Naive thymus-derived CD4-positive, alpha-beta T cell (primary cell): ENCODE measurements around the gene KCNIP3. TPM values are rescaled to one million over a fixed set of nuclear protein-coding genes. Genes with fewer than 3 reads are reported as not detected.

ENCODE experiments used
- ATAC-seq: fragments of 150-1000 bp; cut with Tn5 transposase; 2 replicates; pipeline ENCODE4 v1.10.0; 2021; ENCODE audit warnings: mild to moderate bottlenecking, moderate library complexity
- CTCF ChIA-PET: fragments of 350-600 bp; sonication (Branson Sonifier 250); formaldehyde crosslinking; loops from one replicate; lab custom pipeline; 2021; ENCODE audit warnings: antibody characterized with exemption; lab: Charles Lee
- POLR2A ChIA-PET: fragments of 350-600 bp; sonication (Branson Sonifier 250); formaldehyde crosslinking; loops from one replicate; lab custom pipeline; 2021; ENCODE audit warnings: antibody characterized with exemption, inconsistent platforms; lab: Charles Lee
- DNase-seq, 9 donors: peaks; one replicate each; pipeline versions ENCODE4 v3.0.0 to v3.0.0-alpha.2; 2020 to 2022; ENCODE audit warnings: mixed read lengths in 1 of 9
- H3K27ac ChIP-seq: one replicate; pipeline ENCODE4 v1.7.0; 2013; ENCODE audit warnings: mild to moderate bottlenecking, low read depth, low read length, moderate library complexity
- H3K27me3 ChIP-seq, 2 donors: one replicate each; pipeline ENCODE4 v1.7.0; 2013; ENCODE audit warnings: low read length in 2 of 2, mild to moderate bottlenecking in 2 of 2, moderate library complexity in 2 of 2; ENCODE audit not compliant: control insufficient read depth in 2 of 2, insufficient read depth in 2 of 2
- H3K36me3 ChIP-seq, 3 experiments: 1 replicate in 2 of 3; 2 replicates in 1 of 3; pipeline ENCODE4 v1.7.0; 2013; ENCODE audit warnings: low read length in 3 of 3, mild to moderate bottlenecking in 3 of 3, moderate library complexity in 1 of 3; ENCODE audit not compliant: insufficient read depth in 3 of 3, control insufficient read depth in 2 of 3
- H3K4me1 ChIP-seq, 2 donors: one replicate each; pipeline ENCODE4 v1.7.0; 2013; ENCODE audit warnings: low read length in 2 of 2, mild to moderate bottlenecking in 2 of 2, moderate library complexity in 1 of 2; ENCODE audit not compliant: control insufficient read depth in 2 of 2, insufficient read depth in 2 of 2
- H3K4me3 ChIP-seq: 2 replicates; pipeline ENCODE4 v1.7.0; 2013; ENCODE audit warnings: mild to moderate bottlenecking, low read length
- H3K9me3 ChIP-seq, 3 experiments: 1 replicate in 2 of 3; 2 replicates in 1 of 3; pipeline ENCODE4 v1.7.0; 2013; ENCODE audit warnings: low read length in 3 of 3; ENCODE audit not compliant: control insufficient read depth in 2 of 3
- H3K27ac Mint-ChIP-seq, 9 donors: one replicate each; pipeline ENCODE4 v1.8.0; 2020 to 2022; ENCODE audit warnings: mixed read lengths in 9 of 9, mild to moderate bottlenecking in 8 of 9, moderate library complexity in 5 of 9, inconsistent platforms in 2 of 9
- H3K27me3 Mint-ChIP-seq, 5 donors: one replicate each; pipeline ENCODE4 v1.8.0; 2021 to 2022; ENCODE audit warnings: mixed read lengths in 5 of 5, mild to moderate bottlenecking in 1 of 5
- H3K36me3 Mint-ChIP-seq, 5 donors: one replicate each; pipeline ENCODE4 v1.8.0; 2020 to 2022; ENCODE audit warnings: mixed read lengths in 5 of 5, mild to moderate bottlenecking in 3 of 5, inconsistent platforms in 1 of 5
- H3K4me1 Mint-ChIP-seq, 7 donors: one replicate each; pipeline ENCODE4 v1.8.0; 2020 to 2022; ENCODE audit warnings: mixed read lengths in 7 of 7, mild to moderate bottlenecking in 3 of 7, inconsistent platforms in 1 of 7
- H3K4me3 Mint-ChIP-seq, 10 donors: one replicate each; pipeline ENCODE4 v1.8.0; 2020 to 2022; ENCODE audit warnings: mild to moderate bottlenecking in 10 of 10, mixed read lengths in 10 of 10, moderate library complexity in 6 of 10, inconsistent platforms in 2 of 10
- H3K9me3 Mint-ChIP-seq, 11 donors: one replicate each; pipeline ENCODE4 v1.8.0; 2020 to 2022; ENCODE audit warnings: mixed read lengths in 11 of 11, mild to moderate bottlenecking in 4 of 11, inconsistent platforms in 1 of 11, moderate library complexity in 1 of 11
- intact Hi-C, 2 donors: fragments of 100-400 bp; cut with micrococcal nuclease; formaldehyde crosslinking; loops; one replicate each; pipeline ENCODE4 v1.15.1; 2023
- polyA plus RNA-seq, 2 donors: library from polyadenylated mRNA; unstranded; fragments of 300-500 nt; fragmentation: Illumina TruSeq; gene quantifications; one replicate each; pipeline ENCODE4 v1.2.3, GENCODE V29; 2021
- total RNA-seq, 6 experiments: library from RNA in 5 of 6; stranded (reverse) in 5 of 6; gene quantifications; 1 replicate in 5 of 6; 2 replicates in 1 of 6; pipeline ENCODE4 v1.2.3 and lab custom pipeline; 2021 to 2026

KCNIP3 gene
- total and polyA plus RNA-seq, 7 experiments from 2014 or later, result 1.0 TPM; not detected in 6

DNA sequence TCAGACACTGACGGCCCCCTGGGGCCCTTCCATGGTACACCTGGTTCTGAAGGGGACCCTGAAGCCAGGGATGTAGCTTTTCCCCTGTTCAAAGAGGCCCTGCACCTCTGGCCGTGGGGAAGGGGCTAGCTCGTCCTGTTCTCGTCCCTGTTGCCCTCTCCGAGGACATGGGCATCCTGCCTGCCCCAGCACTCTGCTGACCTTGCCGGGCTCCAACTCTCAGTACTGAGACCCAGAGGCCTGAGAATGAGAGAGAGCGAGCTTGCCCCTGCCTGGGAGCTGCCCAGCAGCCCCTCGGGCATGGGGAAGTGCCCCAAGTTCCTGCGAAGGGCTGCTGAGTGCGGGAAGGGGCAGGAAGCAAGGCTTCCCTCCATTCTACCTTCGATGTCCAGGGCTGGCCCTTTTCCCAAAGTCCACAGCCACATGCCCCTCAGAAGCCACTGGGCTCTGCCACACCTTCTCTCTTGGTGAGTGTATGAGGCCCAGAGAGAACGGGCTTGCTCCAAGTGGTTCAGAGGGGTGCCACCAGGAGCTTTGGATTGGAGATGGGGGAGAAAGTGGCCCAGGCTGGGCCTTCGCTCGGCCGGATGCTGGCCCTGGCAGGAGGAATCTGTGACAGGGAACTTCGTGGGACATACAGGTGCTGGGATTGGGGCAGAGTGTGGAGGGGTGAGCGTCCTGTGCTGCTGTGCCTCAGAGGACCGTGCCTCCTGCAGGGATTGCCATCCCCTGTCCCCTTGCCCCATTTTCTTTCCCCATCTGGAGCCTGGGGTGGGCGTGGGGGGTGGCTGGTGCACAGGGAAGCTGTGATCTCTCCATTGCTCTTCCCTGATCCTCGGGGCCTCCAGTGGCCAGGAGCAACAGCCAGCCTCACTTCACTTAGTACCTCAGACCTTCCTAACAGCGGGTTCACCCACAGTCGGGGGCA, 50.8 kb downstream of the KCNIP3 start:
- intact Hi-C loops, result loop anchor here in 1 of 2 donors (10.0 kb wide), 1 partner anchor 273 kb away; no protein-coding TSS in a partner anchor
- no peak overlapping the region for H3K4me3 ChIP-seq
- H3K36me3 ChIP-seq, result no peaks in the 10 kb centered on the region
- ATAC-seq, result no peak
- peaks cover 0 to 3% (median 0%) of the 10 kb centered on the region in 7 donors for H3K4me1 Mint-ChIP-seq
- H3K9me3 ChIP-seq, result no peaks in the 10 kb centered on the region
- ChIA-PET POLR2A (no interaction called here), CTCF (no interaction called here)
- H3K27me3 ChIP-seq, result peaks cover 3 to 9% of the 10 kb centered on the region in 2 donors
- no peaks in the 10 kb centered on the region for H3K4me1 ChIP-seq
- H3K36me3 Mint-ChIP-seq, result no peaks in the 10 kb centered on the region
- no peaks in the 10 kb centered on the region for H3K9me3 Mint-ChIP-seq
- H3K4me3 Mint-ChIP-seq, result peak overlapping the region in 8 of 10 donors; percentile 3 to 76 (median 34)
- H3K27ac ChIP-seq, result no peak overlapping the region
- no peak overlapping the region for H3K27ac Mint-ChIP-seq
- no peak for DNase-seq
- peaks cover 23 to 45% (median 29%) of the 10 kb centered on the region in 5 donors for H3K27me3 Mint-ChIP-seq

DNA sequence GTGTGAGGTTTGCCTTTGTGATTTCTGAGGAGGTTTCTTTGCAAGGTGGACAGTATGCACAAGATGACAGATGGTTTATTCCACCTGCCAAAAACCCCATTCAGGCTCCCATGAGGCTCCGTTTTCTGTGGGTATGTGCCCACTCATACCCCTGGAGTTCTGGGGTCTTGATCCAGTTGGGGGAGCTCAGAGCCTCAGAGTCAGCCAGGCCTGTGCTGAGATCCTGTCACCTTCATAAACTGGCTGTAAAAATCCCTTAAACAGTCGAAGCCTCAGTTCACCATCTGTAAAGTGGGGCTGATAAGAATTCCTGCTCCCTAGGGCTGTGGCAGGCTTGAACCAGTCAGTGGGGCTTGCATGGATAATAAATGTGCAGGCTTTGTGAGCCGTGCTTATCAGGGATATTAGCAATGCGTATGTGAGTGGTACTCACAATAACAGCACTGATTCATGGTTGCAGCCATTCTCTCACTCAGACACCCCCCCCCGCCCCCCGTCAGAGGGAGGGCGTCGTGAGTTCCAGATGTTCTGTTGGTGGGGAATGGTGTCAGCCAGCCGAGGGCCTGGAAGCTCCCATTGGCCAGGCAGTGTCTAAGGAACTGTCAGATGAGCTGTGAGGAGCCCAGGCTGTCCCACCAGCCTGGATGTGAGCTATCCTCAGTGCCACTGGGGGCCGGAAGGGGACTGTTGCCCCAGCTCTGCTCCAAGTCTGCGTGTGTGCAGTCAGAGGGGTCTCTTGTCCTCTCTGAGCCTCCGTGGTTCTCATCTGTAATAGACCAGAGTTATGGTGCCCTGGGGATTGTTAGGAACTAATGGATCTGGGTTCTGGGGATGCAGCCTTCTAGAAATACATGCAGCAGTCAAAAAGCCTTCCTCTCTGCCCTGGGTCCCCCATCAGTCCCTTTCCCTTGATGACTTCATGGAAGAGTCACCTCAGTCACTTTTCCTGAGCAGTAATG, 51.7 kb downstream of the KCNIP3 start:
- Histone ChIP-seq H3K4me1 (no peaks in the 10 kb centered on the region), H3K27ac (no peak overlapping the region), H3K36me3 (no peaks in the 10 kb centered on the region), H3K4me3 (no peak overlapping the region), H3K9me3 (no peaks in the 10 kb centered on the region), H3K27me3 (peaks cover 3 to 9% of the 10 kb centered on the region in 2 donors)
- ChIA-PET POLR2A (no interaction called here), CTCF (no interaction called here)
- H3K36me3 Mint-ChIP-seq, result no peaks in the 10 kb centered on the region
- intact Hi-C loops, result loop anchor here in 1 of 2 donors (10.0 kb wide), 1 partner anchor 274 kb away; no protein-coding TSS in a partner anchor
- peak overlapping the region in 3 of 10 donors; percentile 9 to 76 (median 32) for H3K4me3 Mint-ChIP-seq
- no peak overlapping the region for H3K27ac Mint-ChIP-seq
- peaks cover 14 to 37% (median 20%) of the 10 kb centered on the region in 5 donors for H3K27me3 Mint-ChIP-seq
- peaks cover 0 to 3% (median 0%) of the 10 kb centered on the region in 7 donors for H3K4me1 Mint-ChIP-seq
- DNase-seq (no peak), ATAC-seq (no peak)
- H3K9me3 Mint-ChIP-seq, result no peaks in the 10 kb centered on the region

DNA sequence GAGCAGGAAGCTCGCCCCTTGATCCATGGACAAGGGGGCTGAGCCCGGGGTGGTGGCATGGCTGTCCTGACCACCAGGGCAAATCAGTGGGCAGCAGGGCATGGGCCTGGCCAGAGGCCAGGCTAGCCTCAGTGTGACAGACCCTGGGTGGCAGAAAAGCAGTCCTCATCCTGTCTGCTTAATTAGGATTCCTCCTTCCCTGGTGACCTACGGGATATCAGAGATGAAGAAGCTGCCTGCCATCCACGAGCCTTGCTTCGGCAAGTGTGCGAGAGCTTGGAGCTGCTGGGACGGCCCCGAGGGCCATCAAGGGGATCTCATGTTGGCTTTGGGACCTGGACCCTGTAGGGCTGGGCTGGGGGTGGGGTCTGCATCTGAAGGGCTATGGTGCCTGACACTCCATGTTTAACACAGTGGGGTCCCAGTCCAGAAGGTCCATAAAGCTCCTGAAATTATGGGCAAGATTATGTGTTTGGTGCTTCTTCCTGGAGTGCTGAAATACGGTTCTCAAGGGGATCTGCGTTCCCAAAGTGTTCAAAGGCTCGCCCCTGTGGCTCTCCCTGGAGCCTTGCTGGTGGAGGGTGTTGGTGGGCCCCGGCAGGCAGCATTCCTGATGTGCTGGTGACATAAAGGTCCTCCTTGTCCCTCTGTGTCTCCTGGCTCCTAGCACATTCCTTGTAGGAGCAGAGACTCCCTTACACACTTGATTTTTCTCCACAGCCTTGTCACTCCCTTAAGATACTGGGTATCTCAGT, 52.6 kb downstream of the KCNIP3 start:
- H3K36me3 Mint-ChIP-seq, result no peaks in the 10 kb centered on the region
- intact Hi-C loops, result loop anchor here in 1 of 2 donors (10.0 kb wide), 1 partner anchor 275 kb away; no protein-coding TSS in a partner anchor
- Histone ChIP-seq H3K4me3 (no peak overlapping the region), H3K27ac (no peak overlapping the region), H3K36me3 (no peaks in the 10 kb centered on the region), H3K9me3 (no peaks in the 10 kb centered on the region), H3K27me3 (peaks cover 2 to 7% of the 10 kb centered on the region in 2 donors), H3K4me1 (no peaks in the 10 kb centered on the region)
- peaks cover 0 to 3% (median 0%) of the 10 kb centered on the region in 7 donors for H3K4me1 Mint-ChIP-seq
- CTCF ChIA-PET, result no interaction called here
- DNase-seq (no peak), ATAC-seq (no peak)
- H3K27me3 Mint-ChIP-seq, result peaks cover 12 to 29% (median 14%) of the 10 kb centered on the region in 5 donors
- H3K4me3 Mint-ChIP-seq, result no peak overlapping the region
- POLR2A ChIA-PET, result no interaction called here
- H3K27ac Mint-ChIP-seq, result no peak overlapping the region
- H3K9me3 Mint-ChIP-seq, result no peaks in the 10 kb centered on the region

DNA sequence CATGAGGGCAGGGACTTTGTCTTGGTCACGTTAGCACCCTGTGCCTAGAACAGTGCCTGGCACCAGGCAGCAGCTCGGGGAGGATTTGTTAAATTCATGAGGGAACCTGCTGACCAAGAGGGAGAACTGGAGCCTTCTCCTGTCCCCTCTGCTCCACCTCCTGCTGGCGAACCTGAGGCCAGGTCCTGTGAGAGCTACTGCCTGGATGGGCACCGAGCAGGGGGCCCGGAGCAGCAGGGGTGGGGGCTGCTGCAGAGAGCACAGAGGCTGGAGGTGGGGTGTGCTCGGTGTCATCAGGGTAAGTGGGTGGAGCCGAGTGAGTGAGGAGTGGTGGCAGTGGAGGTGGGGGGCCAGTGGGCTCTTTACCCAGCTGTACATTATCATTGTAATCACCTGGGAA, 53.2 kb downstream of the KCNIP3 start:
- ATAC-seq (no peak), DNase-seq (no peak)
- Mint-ChIP-seq H3K27me3 (peaks cover 10 to 25% (median 14%) of the 10 kb centered on the region in 5 donors), H3K27ac (no peak overlapping the region), H3K9me3 (peaks cover 0 to 1% (median 0%) of the 10 kb centered on the region in 11 donors), H3K4me1 (peaks cover 0 to 3% (median 0%) of the 10 kb centered on the region in 7 donors), H3K4me3 (no peak overlapping the region), H3K36me3 (no peaks in the 10 kb centered on the region)
- H3K36me3 ChIP-seq, result no peaks in the 10 kb centered on the region
- H3K4me3 ChIP-seq, result no peak overlapping the region
- CTCF ChIA-PET, result no interaction called here
- intact Hi-C loops, result no loop called here
- H3K27me3 ChIP-seq, result peaks cover 0 to 1% of the 10 kb centered on the region in 2 donors
- no peaks in the 10 kb centered on the region for H3K4me1 ChIP-seq
- no peak overlapping the region for H3K27ac ChIP-seq
- no peaks in the 10 kb centered on the region for H3K9me3 ChIP-seq
- POLR2A ChIA-PET, result no interaction called here

DNA sequence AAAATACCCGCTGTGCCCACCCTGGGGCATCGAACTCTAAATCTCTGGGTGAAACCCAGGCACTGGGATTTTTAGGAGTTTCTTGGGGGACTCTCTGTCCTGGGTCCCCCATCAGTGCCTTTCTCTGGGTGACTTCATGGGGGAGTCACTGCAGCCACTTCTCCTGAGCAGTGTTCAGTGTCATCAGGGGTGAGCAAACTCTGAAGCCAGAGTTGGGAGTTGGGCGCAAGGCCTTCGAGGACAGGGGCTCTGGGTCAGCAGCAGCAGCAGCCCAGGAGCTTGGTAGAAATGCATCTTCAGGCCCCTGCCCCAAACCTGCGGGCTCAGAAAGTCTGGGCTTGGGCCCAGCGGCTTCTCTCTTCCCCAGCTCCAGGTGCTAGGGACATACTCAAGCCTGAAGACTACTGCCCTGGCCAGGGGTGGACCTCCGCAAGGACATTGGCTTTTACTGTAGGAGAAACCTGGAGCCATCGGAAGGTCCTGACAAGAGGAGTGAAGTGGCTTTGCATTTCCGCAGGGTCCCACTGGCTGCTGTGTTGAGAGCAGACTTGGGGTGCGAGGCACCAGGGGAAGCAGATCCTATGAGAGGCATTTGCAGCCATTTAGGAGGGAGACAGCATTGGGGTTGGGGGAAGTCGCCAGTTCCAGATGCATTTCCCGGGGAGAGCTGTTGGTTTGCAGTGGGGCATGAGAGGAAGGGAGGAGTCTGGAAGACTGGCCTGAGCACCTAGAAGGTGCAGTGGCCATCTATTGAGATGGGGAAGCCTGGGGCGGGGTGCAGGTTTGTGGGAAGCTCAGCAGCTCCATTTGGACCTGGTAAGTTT, 53.8 kb downstream of the KCNIP3 start:
- Mint-ChIP-seq H3K4me3 (no peak overlapping the region), H3K27ac (no peak overlapping the region), H3K9me3 (peaks cover 0 to 4% (median 0%) of the 10 kb centered on the region in 11 donors), H3K36me3 (no peaks in the 10 kb centered on the region), H3K27me3 (peaks cover 8 to 25% (median 14%) of the 10 kb centered on the region in 5 donors), H3K4me1 (no peaks in the 10 kb centered on the region)
- Histone ChIP-seq H3K4me1 (no peaks in the 10 kb centered on the region), H3K27ac (no peak overlapping the region), H3K9me3 (no peaks in the 10 kb centered on the region), H3K4me3 (no peak overlapping the region), H3K27me3 (no peaks in the 10 kb centered on the region), H3K36me3 (no peaks in the 10 kb centered on the region)
- no peak for ATAC-seq
- DNase-seq, result no peak
- intact Hi-C loops, result no loop called here
- ChIA-PET CTCF (no interaction called here), POLR2A (no interaction called here)
